IgD-negative memory B cell (primary cell): ENCODE data around the gene SLC22A2. TPM values are rescaled to one million over a fixed set of nuclear protein-coding genes. Genes with fewer than 3 reads are reported as not detected.
"Not testable (repeated sequence)": the region's sequence is repeated elsewhere in the genome, so short reads cannot be mapped to it uniquely, and the experiment has no call there.

Source experiments
- H3K27ac Mint-ChIP-seq, 3 donors: one replicate each; pipeline ENCODE4 v1.8.0; 2020 to 2022; ENCODE audit warnings: mild to moderate bottlenecking in 3 of 3, mixed read lengths in 3 of 3, moderate library complexity in 1 of 3
- H3K27me3 Mint-ChIP-seq: one replicate; pipeline ENCODE4 v1.8.0; 2021; ENCODE audit warnings: mixed read lengths
- H3K36me3 Mint-ChIP-seq: one replicate; pipeline ENCODE4 v1.8.0; 2020; ENCODE audit warnings: mild to moderate bottlenecking, mixed read lengths
- H3K4me1 Mint-ChIP-seq, 3 donors: one replicate each; pipeline ENCODE4 v1.8.0; 2020 to 2022; ENCODE audit warnings: mixed read lengths in 3 of 3, mild to moderate bottlenecking in 1 of 3
- H3K4me3 Mint-ChIP-seq, 4 donors: one replicate each; pipeline ENCODE4 v1.8.0; 2020 to 2022; ENCODE audit warnings: mild to moderate bottlenecking in 4 of 4, mixed read lengths in 4 of 4, moderate library complexity in 3 of 4
- H3K9me3 Mint-ChIP-seq, 3 donors: one replicate each; pipeline ENCODE4 v1.8.0; 2020 to 2021; ENCODE audit warnings: mixed read lengths in 3 of 3, mild to moderate bottlenecking in 1 of 3
- polyA plus RNA-seq: library from polyadenylated mRNA; unstranded; fragments of 300-500 nt; fragmentation: Illumina TruSeq; gene quantifications from one replicate; pipeline ENCODE4 v1.2.3, GENCODE V29; 2021

SLC22A2 gene
- polyA plus RNA-seq, 1 donor from 2014 or later, result not detected

DNA sequence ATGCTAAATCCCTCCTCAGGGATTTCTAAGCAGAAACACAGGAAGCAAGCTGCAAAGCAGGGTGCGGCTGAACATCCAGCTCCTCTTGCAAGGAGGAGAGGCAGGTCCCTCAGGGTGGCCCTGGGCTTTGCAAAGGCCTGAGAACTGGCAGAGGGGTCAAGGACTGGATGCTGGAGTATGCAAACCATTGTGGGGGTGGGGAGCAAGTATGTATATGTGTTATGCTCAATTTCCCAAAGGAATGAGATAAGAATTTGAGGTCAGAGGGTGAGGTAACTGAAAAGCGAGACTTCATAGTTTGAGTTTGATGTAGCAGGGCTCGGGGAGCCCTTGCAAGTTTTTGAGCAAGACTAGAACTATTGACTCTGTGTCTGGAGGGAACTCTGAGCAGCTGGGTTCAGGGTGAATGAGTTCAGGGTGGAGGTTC is 11.2 kb downstream of the SLC22A2 start:
- Mint-ChIP-seq H3K9me3 (no peaks in the 10 kb centered on the region), H3K4me3 (no peak overlapping the region), H3K36me3 (no peaks in the 10 kb centered on the region), H3K4me1 (no peaks in the 10 kb centered on the region), H3K27me3 (no peaks in the 10 kb centered on the region), H3K27ac (no peak overlapping the region)

DNA sequence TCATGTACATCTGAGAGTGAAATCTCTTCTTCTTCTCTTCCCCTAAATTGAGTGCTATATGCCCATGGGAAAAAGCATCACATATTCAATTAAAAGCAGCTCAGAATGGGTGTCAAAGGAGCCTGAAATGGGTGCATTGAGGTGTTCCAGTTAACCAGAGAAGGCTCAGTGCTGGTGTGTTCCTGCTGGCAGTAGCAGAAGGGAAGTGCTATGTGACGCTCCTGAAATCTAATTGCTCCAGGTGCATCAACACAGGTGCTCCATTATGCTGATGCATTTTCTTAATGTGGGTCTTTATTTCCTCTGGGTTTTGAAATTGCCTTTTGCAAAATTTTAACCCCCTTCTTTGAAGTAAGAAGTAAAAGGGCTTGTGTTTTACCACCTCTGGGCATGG is 17.9 kb downstream of the SLC22A2 start:
- H3K27me3 Mint-ChIP-seq, result peaks cover 3% of the 10 kb centered on the region
- no peak overlapping the region for H3K27ac Mint-ChIP-seq
- H3K4me1 Mint-ChIP-seq, result no peaks in the 10 kb centered on the region
- no peak overlapping the region for H3K4me3 Mint-ChIP-seq
- H3K9me3 Mint-ChIP-seq, result peaks cover 2 to 11% (median 3%) of the 10 kb centered on the region in 3 donors
- H3K36me3 Mint-ChIP-seq, result no peaks in the 10 kb centered on the region

- Mint-ChIP-seq H3K27me3 (peaks cover 3% of the 10 kb centered on the region), H3K9me3 (peaks cover 2 to 13% (median 3%) of the 10 kb centered on the region in 3 donors), H3K27ac (no peak overlapping the region), H3K36me3 (no peaks in the 10 kb centered on the region), H3K4me1 (no peaks in the 10 kb centered on the region), H3K4me3 (no peak overlapping the region)
Observed at GRCh38 chr6:160239929-160240690, 18.5 kb downstream of the SLC22A2 start.

GRCh38 chr6:160238761-160239751 is 19.6 kb downstream of the SLC22A2 start:
- H3K4me3 Mint-ChIP-seq, result no peak overlapping the region
- H3K27ac Mint-ChIP-seq, result no peak overlapping the region
- no peaks in the 10 kb centered on the region for H3K4me1 Mint-ChIP-seq
- peaks cover 3% of the 10 kb centered on the region for H3K27me3 Mint-ChIP-seq
- no peaks in the 10 kb centered on the region for H3K36me3 Mint-ChIP-seq
- peaks cover 3 to 15% (median 4%) of the 10 kb centered on the region in 3 donors for H3K9me3 Mint-ChIP-seq

- H3K4me3 Mint-ChIP-seq, result no peak overlapping the region
- H3K36me3 Mint-ChIP-seq, result no peaks in the 10 kb centered on the region
- H3K9me3 Mint-ChIP-seq, result peaks cover 3 to 15% (median 4%) of the 10 kb centered on the region in 3 donors
- peaks cover 3% of the 10 kb centered on the region for H3K27me3 Mint-ChIP-seq
- H3K27ac Mint-ChIP-seq, result no peak overlapping the region
- no peaks in the 10 kb centered on the region for H3K4me1 Mint-ChIP-seq
Observed at GRCh38 chr6:160238278-160238711, 20.3 kb downstream of the SLC22A2 start.

GRCh38 chr6:160237597-160238275 is 20.9 kb downstream of the SLC22A2 start:
- not testable (repeated sequence) for H3K27me3 Mint-ChIP-seq
- peaks cover 3 to 15% (median 4%) of the 10 kb centered on the region in 3 donors for H3K9me3 Mint-ChIP-seq

GRCh38 chr6:160236235-160236872 is 22.3 kb downstream of the SLC22A2 start:
- H3K4me3 Mint-ChIP-seq, H3K27me3 Mint-ChIP-seq, H3K4me1 Mint-ChIP-seq, H3K36me3 Mint-ChIP-seq, H3K27ac Mint-ChIP-seq: not testable (repeated sequence)
- peaks cover 3 to 15% (median 4%) of the 10 kb centered on the region in 3 donors for H3K9me3 Mint-ChIP-seq

More at GRCh38 chr6:160237597-160238275, 20.9 kb downstream of the SLC22A2 start:
- not testable (repeated sequence) for H3K4me1 Mint-ChIP-seq, H3K36me3 Mint-ChIP-seq, H3K4me3 Mint-ChIP-seq, H3K27ac Mint-ChIP-seq

- H3K27ac Mint-ChIP-seq, H3K4me1 Mint-ChIP-seq, H3K27me3 Mint-ChIP-seq, H3K36me3 Mint-ChIP-seq, H3K4me3 Mint-ChIP-seq: not testable (repeated sequence)
- peaks cover 3 to 15% (median 8%) of the 10 kb centered on the region in 3 donors for H3K9me3 Mint-ChIP-seq
Observed at GRCh38 chr6:160233950-160234640, 24.5 kb downstream of the SLC22A2 start.

DNA sequence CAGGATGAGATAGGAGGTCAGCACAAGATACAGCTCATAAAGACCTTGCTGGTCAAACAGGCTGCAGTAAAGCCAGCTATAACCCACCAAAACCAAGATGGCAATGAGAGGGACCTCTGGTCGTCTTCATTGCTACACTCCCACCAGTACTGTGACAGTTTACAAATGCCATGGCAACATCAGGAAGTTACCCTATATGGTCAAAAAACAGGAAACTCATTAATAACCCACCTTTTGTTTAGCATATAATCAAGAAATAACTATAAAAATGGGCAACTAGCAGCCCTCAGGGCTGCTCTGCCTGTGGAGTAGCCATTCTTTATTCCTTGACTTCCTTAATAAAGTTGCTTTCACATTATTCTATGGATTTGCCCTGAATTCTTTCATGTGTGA is 30.9 kb downstream of the SLC22A2 start:
- no peaks in the 10 kb centered on the region for H3K4me1 Mint-ChIP-seq
- H3K27me3 Mint-ChIP-seq, result peaks cover 4% of the 10 kb centered on the region
- peaks cover 0 to 6% (median 0%) of the 10 kb centered on the region in 3 donors for H3K9me3 Mint-ChIP-seq
- no peaks in the 10 kb centered on the region for H3K36me3 Mint-ChIP-seq
- no peak overlapping the region for H3K4me3 Mint-ChIP-seq
- no peak overlapping the region for H3K27ac Mint-ChIP-seq

DNA sequence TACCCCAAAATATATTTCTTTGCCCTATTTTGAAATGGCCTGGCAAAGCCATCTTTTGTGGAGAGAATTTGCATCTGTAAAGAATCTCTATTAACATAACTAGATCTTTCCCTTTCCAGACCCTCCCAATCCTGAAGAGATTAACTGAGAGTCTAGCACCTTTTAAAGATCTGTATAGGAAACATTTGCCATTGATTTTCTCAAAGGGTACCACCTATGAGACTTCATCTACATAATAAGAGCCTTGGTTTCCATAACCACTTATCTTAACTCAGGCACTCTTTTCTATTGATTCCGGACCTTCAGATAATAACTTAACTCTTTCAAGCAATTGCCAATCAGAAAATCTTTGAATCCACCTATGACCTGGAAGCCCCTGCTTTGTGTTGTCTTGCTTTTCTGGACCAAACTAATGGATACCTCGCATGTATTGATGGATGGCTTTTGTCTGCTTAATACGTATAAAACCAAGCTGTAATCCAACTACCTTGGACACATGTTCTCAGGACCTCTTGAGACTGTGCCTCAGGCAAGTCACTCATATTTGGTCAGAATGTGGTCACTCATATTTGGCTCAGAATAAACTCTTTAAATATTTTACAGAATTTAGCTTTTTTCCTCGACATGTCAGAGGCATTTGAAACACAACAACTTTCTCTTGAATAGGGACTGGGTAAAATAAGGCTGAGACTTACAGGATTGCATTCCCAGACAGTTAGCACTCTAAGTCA is 31.4 kb downstream of the SLC22A2 start:
- H3K4me3 Mint-ChIP-seq, result no peak overlapping the region
- H3K36me3 Mint-ChIP-seq, result no peaks in the 10 kb centered on the region
- H3K9me3 Mint-ChIP-seq, result peaks cover 0 to 6% (median 0%) of the 10 kb centered on the region in 3 donors
- no peaks in the 10 kb centered on the region for H3K4me1 Mint-ChIP-seq
- H3K27ac Mint-ChIP-seq, result no peak overlapping the region
- H3K27me3 Mint-ChIP-seq, result peaks cover 4% of the 10 kb centered on the region

DNA sequence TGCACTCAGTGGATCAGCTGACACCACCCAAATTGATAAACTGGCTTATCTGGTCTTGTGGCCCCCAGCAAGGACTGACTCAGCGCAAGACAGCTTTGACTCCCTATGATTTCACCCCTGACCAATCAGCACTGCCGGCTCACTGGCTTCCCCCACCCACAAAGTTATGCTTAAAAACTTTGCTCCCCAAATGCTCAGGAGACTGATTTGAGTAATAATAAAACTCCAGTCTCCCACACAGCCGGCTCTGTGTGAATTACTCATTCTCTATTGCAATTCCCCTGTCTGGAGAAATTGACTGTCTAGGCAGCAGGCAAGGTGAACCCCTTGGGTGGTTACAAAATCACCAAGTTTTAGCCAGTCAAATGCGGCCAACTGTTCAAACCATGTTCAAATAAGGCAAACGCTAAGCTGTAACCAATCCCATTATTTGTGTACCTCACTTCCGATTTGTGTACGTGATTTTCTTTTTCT is 32.5 kb downstream of the SLC22A2 start:
- no peaks in the 10 kb centered on the region for H3K4me1 Mint-ChIP-seq
- H3K4me3 Mint-ChIP-seq, result no peak overlapping the region
- H3K9me3 Mint-ChIP-seq, result peaks cover 0 to 6% (median 0%) of the 10 kb centered on the region in 3 donors
- no peak overlapping the region for H3K27ac Mint-ChIP-seq
- H3K36me3 Mint-ChIP-seq, result no peaks in the 10 kb centered on the region
- H3K27me3 Mint-ChIP-seq, result peaks cover 4% of the 10 kb centered on the region

GRCh38 chr6:160224639-160225237 is 33.9 kb downstream of the SLC22A2 start:
- Mint-ChIP-seq H3K4me3 (no peak overlapping the region), H3K27ac (no peak overlapping the region), H3K9me3 (peaks cover 0 to 6% (median 3%) of the 10 kb centered on the region in 3 donors), H3K27me3 (peaks cover 3% of the 10 kb centered on the region), H3K4me1 (no peaks in the 10 kb centered on the region), H3K36me3 (no peaks in the 10 kb centered on the region)

GRCh38 chr6:160222491-160222890 is 36.1 kb downstream of the SLC22A2 start:
- H3K4me1 Mint-ChIP-seq, result no peaks in the 10 kb centered on the region
- H3K36me3 Mint-ChIP-seq, result no peaks in the 10 kb centered on the region
- H3K4me3 Mint-ChIP-seq, result no peak overlapping the region
- H3K27ac Mint-ChIP-seq, result no peak overlapping the region
- no peaks in the 10 kb centered on the region for H3K27me3 Mint-ChIP-seq
- H3K9me3 Mint-ChIP-seq, result peaks cover 0 to 6% (median 2%) of the 10 kb centered on the region in 3 donors
